ENCODE measurements around the gene RYK. TPM values are rescaled to one million over a fixed set of nuclear protein-coding genes. Genes with fewer than 3 reads are reported as not detected.

Gene RYK
- total RNA-seq, result 62.8 and 113 TPM in 2 replicates

GRCh38 chr3:134250717-134251220, at the start of gene RYK:
Gene RYK, minus strand, starts transcription at chr3:134250859. Its CDS starts 205 bp downstream, at chr3:134250654.

Other genes starting within 250 kb of the RYK start
- 1.6 TPM in 1 of 2 replicates, not detected in the other for gene SLCO2A1, start 220.9 kb downstream of the RYK start, total RNA-seq
- gene AMOTL2, start 123.6 kb upstream of the RYK start, total RNA-seq, result 87.1 and 140 TPM in 2 replicates
- 59.3 and 67.2 TPM in 2 replicates for gene ANAPC13, start 235.1 kb upstream of the RYK start, total RNA-seq
- gene CEP63, start 235.2 kb upstream of the RYK start, total RNA-seq, result 11.7 and 12.3 TPM in 2 replicates